ENCODE data around the gene LMX1B.
"Not testable (repeated sequence)": the region's sequence is repeated elsewhere in the genome, so short reads cannot be mapped to it uniquely, and the experiment has no call there.

LMX1B gene

DNA sequence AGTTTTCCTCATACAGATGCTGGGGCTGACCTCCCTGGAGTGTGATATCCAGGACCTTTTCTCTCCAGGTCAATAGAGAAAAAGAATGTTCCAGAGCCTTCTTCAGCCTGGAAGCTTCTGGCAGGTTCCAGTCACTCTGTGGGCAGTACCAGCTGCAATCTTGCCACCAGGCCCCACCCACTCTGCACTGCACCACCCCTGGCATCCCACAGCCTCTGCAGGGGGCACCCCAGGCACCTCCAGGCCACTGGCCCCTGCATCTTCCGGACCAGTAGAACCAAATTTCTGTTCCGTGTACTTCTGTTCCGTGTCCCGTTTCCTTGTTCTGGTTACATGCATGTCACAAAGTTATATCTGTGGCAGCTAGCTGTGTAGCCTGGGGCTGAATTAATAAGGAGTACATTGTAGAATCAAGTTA, 107.8 kb downstream of the LMX1B start:
- no peak for DNase-seq

- DNase-seq: peak in 1 of 2 experiments; percentile 4
Measured at GRCh38 chr9:126722252-126722921, 108.7 kb downstream of the LMX1B start.

- DNase-seq: no peak
Measured at GRCh38 chr9:126722922-126723806, 109.4 kb downstream of the LMX1B start.

GRCh38 chr9:126723807-126724172, 110.1 kb downstream of the LMX1B start:
- no peak for DNase-seq

DNA sequence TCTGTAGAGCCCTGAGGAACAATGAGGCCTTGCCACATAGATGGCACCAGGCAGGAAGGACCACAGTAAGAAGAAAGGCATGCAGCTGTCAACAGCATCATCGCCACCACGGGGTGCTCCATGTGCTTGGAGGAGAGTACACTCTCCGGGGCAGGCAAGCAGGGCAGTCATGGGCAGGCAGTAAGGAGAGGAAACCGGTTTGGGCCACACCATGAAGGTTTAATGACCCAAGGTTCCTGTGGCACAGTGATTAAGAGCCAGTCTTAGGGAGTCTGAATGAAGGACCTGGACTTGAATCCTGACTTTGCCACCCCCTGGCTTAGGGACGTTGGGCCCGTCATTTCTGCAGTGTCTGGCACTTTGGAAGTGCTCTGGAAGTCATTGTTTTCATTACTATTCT, 110.5 kb downstream of the LMX1B start:
- DNase-seq: no peak

DNA sequence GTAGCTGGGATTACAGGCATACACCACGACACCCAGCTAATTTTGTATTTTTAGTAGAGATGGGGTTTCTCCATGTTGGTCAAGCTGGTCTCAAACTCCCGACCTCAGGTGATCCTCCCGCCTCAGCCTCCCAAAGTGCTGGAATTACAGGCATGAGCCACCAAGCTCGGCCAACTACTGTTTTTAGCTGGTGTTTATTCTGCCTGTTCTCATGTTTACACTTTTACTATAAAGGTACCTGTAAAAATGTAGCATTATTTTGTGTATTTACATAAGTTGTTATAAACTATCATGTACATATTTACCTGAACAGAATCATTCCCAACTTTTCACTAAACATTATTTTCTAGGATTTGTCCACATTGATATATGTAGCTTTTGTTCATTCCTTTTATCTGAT, 111.8 kb downstream of the LMX1B start:
- DNase-seq: not testable (repeated sequence)

DNA sequence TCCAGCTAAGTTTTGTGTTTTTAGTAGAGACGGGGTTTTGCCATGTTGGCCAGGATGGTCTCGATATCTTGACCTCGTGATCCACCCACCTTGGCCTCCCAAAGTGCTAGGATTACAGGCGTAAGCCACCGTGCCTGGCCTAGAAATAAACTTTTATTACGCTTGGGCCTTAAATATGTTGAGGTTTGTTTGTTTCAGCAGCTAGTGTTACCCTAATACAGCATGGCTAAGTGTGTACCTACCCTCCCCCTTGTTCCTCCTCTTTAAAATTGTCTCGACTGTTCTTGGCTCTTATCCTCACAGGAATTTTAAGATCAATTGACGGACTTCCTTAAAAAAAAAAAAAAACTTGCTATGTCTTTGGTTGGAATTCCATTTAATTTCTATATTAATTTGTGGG, 114.5 kb downstream of the LMX1B start:
- not testable (repeated sequence) for DNase-seq

- DNase-seq: not testable (repeated sequence)
Measured at GRCh38 chr9:126730592-126730991, 116.9 kb downstream of the LMX1B start.

- no peak for DNase-seq
Measured at GRCh38 chr9:126733005-126733404, 119.3 kb downstream of the LMX1B start.

GRCh38 chr9:126734877-126735276, 121.1 kb downstream of the LMX1B start:
- DNase-seq: no peak

DNA sequence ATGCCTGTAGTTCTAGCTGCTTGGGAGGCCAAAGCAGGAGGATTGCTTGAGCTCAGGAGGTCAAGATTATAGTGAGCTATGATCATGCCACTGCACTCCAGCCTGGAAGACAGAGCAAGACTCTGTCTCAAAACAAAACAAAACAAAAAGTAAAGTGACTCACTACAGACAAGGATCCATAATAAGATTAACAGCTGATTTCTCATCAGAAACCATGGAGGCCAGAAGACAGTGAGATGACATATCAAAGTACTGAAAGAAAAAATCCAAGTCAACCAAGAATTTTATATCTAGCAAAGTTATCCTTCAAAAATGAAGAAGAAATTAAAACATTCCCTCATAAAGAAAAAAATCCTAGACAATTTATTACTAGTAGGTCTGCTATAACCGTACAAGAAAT, 121.8 kb downstream of the LMX1B start:
- DNase-seq: no peak

DNA sequence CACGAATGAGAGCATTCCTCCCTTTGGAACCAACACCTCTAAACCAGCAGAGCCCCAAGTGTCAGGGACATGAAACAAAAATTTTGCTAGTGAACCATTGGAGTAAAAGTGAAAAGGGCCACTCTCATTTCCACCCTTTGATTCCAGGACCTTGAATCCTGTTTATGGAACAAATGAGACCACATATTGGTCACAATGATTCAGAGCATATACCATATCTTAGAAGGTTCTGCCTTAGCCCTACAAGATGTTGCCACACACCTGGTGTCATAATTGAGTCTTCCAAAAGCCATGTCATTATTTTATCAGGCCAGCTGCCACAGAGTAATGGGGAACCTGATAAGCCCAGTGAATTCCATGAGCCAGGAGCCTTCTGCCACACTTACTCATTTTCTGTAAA, 124.8 kb downstream of the LMX1B start:
- DNase-seq: no peak

DNA sequence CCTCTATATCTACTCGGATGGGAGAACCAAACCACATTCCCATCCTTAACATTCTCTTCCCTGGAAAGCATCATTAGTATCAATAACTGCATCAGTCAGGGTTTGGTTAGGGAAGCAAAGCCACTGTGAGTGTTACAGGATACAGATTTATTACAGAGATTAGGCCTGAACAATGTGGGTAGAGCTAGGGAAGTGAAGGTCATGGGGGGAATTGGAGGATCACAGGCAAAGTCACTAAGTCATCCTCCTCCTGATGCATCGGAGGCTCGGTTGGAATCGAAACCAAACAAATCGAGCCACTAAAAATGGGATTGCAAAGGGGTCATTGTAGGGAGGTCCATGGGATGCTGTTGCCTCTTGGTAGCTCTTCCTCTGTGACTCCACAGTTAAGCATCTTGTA, 129.3 kb downstream of the LMX1B start:
- no peak for DNase-seq

- DNase-seq: no peak
Measured at GRCh38 chr9:126745574-126746411, 132.1 kb downstream of the LMX1B start.

Data from NCI-H446 (cell line).